ENCODE measurements around the gene ARGFX.

The ARGFX gene

GRCh38 chr3:121601212-121601812 is 33.6 kb downstream of the ARGFX start:
- no peak for DNase-seq

DNA sequence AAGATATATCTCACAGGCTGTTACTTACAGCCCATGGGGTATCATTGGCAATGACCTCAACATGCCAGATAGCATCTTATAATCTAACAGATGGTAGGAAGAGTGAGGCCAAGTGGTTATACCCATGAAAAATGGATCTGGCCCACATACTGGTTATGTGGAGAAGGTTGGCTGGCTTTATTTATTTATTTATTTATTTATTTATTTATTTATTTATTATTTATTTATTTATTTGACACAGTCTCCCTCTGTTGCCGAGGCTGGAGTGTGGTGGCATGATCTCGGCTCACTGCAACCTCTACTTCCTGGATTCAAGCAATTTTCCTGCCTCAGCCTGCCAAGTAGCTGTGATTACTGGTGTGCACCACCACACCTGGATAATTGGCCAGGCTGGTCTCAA is 37.0 kb downstream of the ARGFX start:
- DNase-seq: no peak

- DNase-seq: no peak
These were observed 38.4 kb downstream of the ARGFX start for GRCh38 chr3:121606106-121606505.

All from activated T-cell treated with anti-CD3 and anti-CD28 coated beads, Interleukin-2, amount 50 U/mL, for 1 hour (primary cell).